NCI-H345 treated with DMSO at 0.1 percent for 48 hours (cell line): Measurements from ENCODE around the gene SZT2.
"Not testable (repeated sequence)": the region's sequence is repeated elsewhere in the genome, so short reads cannot be mapped to it uniquely, and the experiment has no call there.

Experiments
- DNase-seq: peaks from one replicate; lab custom pipeline; 2025; ENCODE audit not compliant: unreplicated experiment; lab: John Stamatoyannopoulos, UW

The SZT2 gene

GRCh38 chr1:43360616-43361015 lies 29.1 kb upstream of the SZT2 start:
- DNase-seq, result no peak

GRCh38 chr1:43363283-43363934 lies 26.3 kb upstream of the SZT2 start:
- DNase-seq, result no peak

- no peak for DNase-seq
Observed at GRCh38 chr1:43363935-43364525, 25.7 kb upstream of the SZT2 start.

- no peak for DNase-seq
Observed at GRCh38 chr1:43365678-43366077, 24.0 kb upstream of the SZT2 start.

- DNase-seq, result no peak
Observed at GRCh38 chr1:43366179-43366578, 23.5 kb upstream of the SZT2 start.

GRCh38 chr1:43366601-43367025 lies 23.1 kb upstream of the SZT2 start:
- no peak for DNase-seq

- no peak for DNase-seq
Observed at GRCh38 chr1:43367026-43367903, 22.4 kb upstream of the SZT2 start.

- DNase-seq, result peak; percentile 63
Observed at GRCh38 chr1:43367904-43368645, 21.6 kb upstream of the SZT2 start, which contains the start of gene ELOVL1. Gene ELOVL1 (minus strand): TSS chr1:43368011. CDS start chr1:43365609, 2,402 bp downstream.

- DNase-seq, result no peak
Observed at GRCh38 chr1:43368646-43369020, 21.1 kb upstream of the SZT2 start.

GRCh38 chr1:43369779-43370178 lies 19.9 kb upstream of the SZT2 start:
- DNase-seq, result not testable (repeated sequence)

GRCh38 chr1:43370564-43370963 lies 19.1 kb upstream of the SZT2 start:
- no peak for DNase-seq

- DNase-seq, result no peak
Observed at GRCh38 chr1:43372172-43372571, 17.5 kb upstream of the SZT2 start.

GRCh38 chr1:43373066-43373940 lies 16.4 kb upstream of the SZT2 start:
- DNase-seq, result no peak

- DNase-seq, result no peak
Observed at GRCh38 chr1:43376723-43377235, 12.9 kb upstream of the SZT2 start.

- DNase-seq, result no peak
Observed at GRCh38 chr1:43377831-43378230, 11.9 kb upstream of the SZT2 start.

- DNase-seq, result no peak
Observed at GRCh38 chr1:43379476-43379875, 10.2 kb upstream of the SZT2 start.

- DNase-seq, result no peak
Observed at GRCh38 chr1:43381612-43382011, 8.1 kb upstream of the SZT2 start.

- DNase-seq, result peak; percentile 28
Observed at GRCh38 chr1:43382027-43382779, 7.5 kb upstream of the SZT2 start.

GRCh38 chr1:43383449-43383848 lies 6.2 kb upstream of the SZT2 start:
- no peak for DNase-seq
